ENCODE results near the gene MAN2C1. TPM values are rescaled to one million over a fixed set of nuclear protein-coding genes. Genes with fewer than 3 reads are reported as not detected.

Gene MAN2C1
- total and polyA plus RNA-seq, 10 donors: 112 to 499 (median 274) TPM

GRCh38 chr15:75368689-75369239, 357 bp upstream of the MAN2C1 start:
- Histone ChIP-seq H3K27me3 (replicated peaks in 1 of 7) (no peaks in the 10 kb centered on the region), H3K36me3 (peaks cover 0 to 77% (median 57%) of the 10 kb centered on the region in 6 donors), H3K4me1 (peaks cover 16 to 39% (median 24%) of the 10 kb centered on the region in 6 donors), H3K4me3 (peak overlapping the region; percentile 77 to 98 (median 94)), H3K9me3 (no peaks in the 10 kb centered on the region), H3K27ac (peak overlapping the region; percentile 95 to 100 (median 98))
- DNase-seq: no peak
- intact Hi-C loops (cut with DNase I; ENCODE audit: low total_unique reads): no loop called here
- no peak for TF ChIP-seq POLR2AphosphoS5 (IDR thresholded peaks at IDR 0.05)
- TF ChIP-seq CTCF (IDR thresholded peaks at IDR 0.05 in 8 of 11, conservative IDR thresholded peaks at IDR 0.05 in 3 of 11): no peak
- no peak for TF ChIP-seq POLR2A (IDR thresholded peaks at IDR 0.05)
- 4 to 8% (median 6%) methylated on average over 23 of the region's 23 CpGs for WGBS, 5 donors

- Histone ChIP-seq H3K27me3 (replicated peaks in 1 of 7) (no peaks in the 10 kb centered on the region), H3K4me1 (peaks cover 16 to 39% (median 24%) of the 10 kb centered on the region in 6 donors), H3K36me3 (peaks cover 0 to 77% (median 56%) of the 10 kb centered on the region in 6 donors), H3K27ac (peak overlapping the region; percentile 95 to 100 (median 98)), H3K4me3 (peak overlapping the region; percentile 77 to 98 (median 94)), H3K9me3 (no peaks in the 10 kb centered on the region)
- DNase-seq: no peak
- intact Hi-C loops (cut with DNase I; ENCODE audit: low total_unique reads): no loop called here
- TF ChIP-seq POLR2AphosphoS5 (IDR thresholded peaks at IDR 0.05) (no peak), CTCF (IDR thresholded peaks at IDR 0.05 in 8 of 11, conservative IDR thresholded peaks at IDR 0.05 in 3 of 11) (no peak), POLR2A (IDR thresholded peaks at IDR 0.05) (no peak)
- WGBS, 5 donors: 46 to 54% (median 50%) methylated on average over 7 of the region's 7 CpGs
Observed at GRCh38 chr15:75367406-75367912, 948 bp downstream of the MAN2C1 start.

GRCh38 chr15:75367006-75367405, 1.4 kb downstream of the MAN2C1 start:
- DNase-seq: no peak
- Histone ChIP-seq H3K27ac (peak overlapping the region in 5 of 8 donors; percentile 97 to 100 (median 99)), H3K36me3 (peaks cover 0 to 77% (median 57%) of the 10 kb centered on the region in 6 donors), H3K9me3 (no peaks in the 10 kb centered on the region), H3K4me1 (peaks cover 16 to 39% (median 24%) of the 10 kb centered on the region in 6 donors), H3K4me3 (peak overlapping the region in 2 of 8 donors; percentile 96 to 97), H3K27me3 (replicated peaks in 1 of 7) (no peaks in the 10 kb centered on the region)
- TF ChIP-seq CTCF (IDR thresholded peaks at IDR 0.05 in 8 of 11, conservative IDR thresholded peaks at IDR 0.05 in 3 of 11) (no peak), POLR2A (IDR thresholded peaks at IDR 0.05) (no peak), POLR2AphosphoS5 (IDR thresholded peaks at IDR 0.05) (no peak)
- intact Hi-C loops (cut with DNase I; ENCODE audit: low total_unique reads): no loop called here

- Histone ChIP-seq H3K27ac (no peak overlapping the region), H3K36me3 (peaks cover 0 to 77% (median 57%) of the 10 kb centered on the region in 6 donors), H3K4me1 (peaks cover 16 to 39% (median 24%) of the 10 kb centered on the region in 6 donors), H3K4me3 (no peak overlapping the region), H3K27me3 (replicated peaks in 1 of 7) (no peaks in the 10 kb centered on the region), H3K9me3 (no peaks in the 10 kb centered on the region)
- TF ChIP-seq POLR2AphosphoS5 (IDR thresholded peaks at IDR 0.05) (no peak), CTCF (IDR thresholded peaks at IDR 0.05 in 8 of 11, conservative IDR thresholded peaks at IDR 0.05 in 3 of 11) (no peak), POLR2A (IDR thresholded peaks at IDR 0.05) (no peak)
- 88 to 96% (median 92%) methylated on average over 3 of the region's 3 CpGs for WGBS, 5 donors
- intact Hi-C loops (cut with DNase I; ENCODE audit: low total_unique reads): no loop called here
- DNase-seq: no peak
Observed at GRCh38 chr15:75366163-75366562, 2.2 kb downstream of the MAN2C1 start.

Measured in spleen (tissue), 11 donors.